ENCODE measurements around the gene ACOX2.

Gene ACOX2

DNA sequence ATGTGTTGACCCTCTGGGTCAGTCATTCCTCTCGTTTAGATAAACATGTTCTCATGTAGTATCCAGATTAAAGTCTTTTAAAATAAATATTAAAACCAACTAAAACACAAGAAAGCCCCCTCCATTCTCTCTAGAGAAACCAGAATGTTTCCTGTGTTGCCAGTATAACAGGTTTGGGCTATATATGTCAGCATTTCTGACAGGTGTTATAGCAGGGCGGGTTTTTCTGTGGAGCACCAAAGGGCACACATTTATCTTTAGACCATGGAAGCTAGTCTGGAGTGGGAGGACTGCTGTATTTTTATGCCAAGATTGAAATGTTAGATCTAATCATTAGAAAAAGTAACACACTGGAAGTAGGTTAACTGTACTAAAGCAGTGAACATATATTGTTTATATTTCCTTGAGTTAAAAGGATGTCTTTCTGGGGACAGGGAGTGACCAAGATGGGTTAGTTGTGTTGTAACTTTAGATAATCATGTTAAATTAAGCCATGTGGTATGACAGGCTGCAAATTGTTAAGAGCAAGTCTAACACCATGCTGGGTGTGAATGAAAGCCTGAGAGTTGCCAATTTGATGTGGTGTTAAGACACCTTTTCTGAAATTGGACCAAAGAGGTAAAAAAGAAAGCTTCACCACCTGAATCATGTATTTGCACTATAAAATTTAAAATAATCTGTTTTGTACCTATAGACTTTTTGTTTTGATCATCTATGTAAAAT lies 29.5 kb downstream of the ACOX2 start:
- Histone ChIP-seq H2BK12ac (ENCODE audit: low read length) (no peak overlapping the region), H2BK120ac (ENCODE audit: insufficient read depth, low read length, poor library complexity) (no peak overlapping the region), H3K9me3 (ENCODE audit: insufficient read depth, low read depth, low read length) (no peaks in the 10 kb centered on the region), H4K91ac (ENCODE audit: low read depth, low read length) (no peak overlapping the region), H3K27ac (ENCODE audit: low read depth, low read length) (no peak overlapping the region), H2AFZ (ENCODE audit: insufficient read depth, low read length, poor library complexity) (no peak overlapping the region), H2BK5ac (ENCODE audit: low read depth, low read length, poor library complexity) (no peak overlapping the region), H3K4me1 (ENCODE audit: control insufficient read depth in 1 of 2, insufficient read depth in 2 of 2, low read length in 2 of 2) (no peaks in the 10 kb centered on the region), H4K8ac (ENCODE audit: low read depth, low read length) (no peak overlapping the region), H4K12ac (ENCODE audit: low read depth, low read length) (no peak overlapping the region), H3K36me3 (ENCODE audit: control insufficient read depth in 1 of 2, insufficient read depth in 2 of 2, low read length in 2 of 2) (peaks cover 0 to 1% of the 10 kb centered on the region in 2 experiments), H3K79me2 (ENCODE audit: control insufficient read depth, insufficient read depth, low read length, poor library complexity) (no peaks in the 10 kb centered on the region), H3K79me1 (ENCODE audit: low read length) (no peaks in the 10 kb centered on the region), H3K4ac (ENCODE audit: low read depth, low read length) (no peak overlapping the region), H3K23ac (ENCODE audit: low read length) (no peak overlapping the region), H3K4me2 (ENCODE audit: low read length) (no peak overlapping the region), H3K14ac (ENCODE audit: low read length) (no peak overlapping the region), H3K27me3 (ENCODE audit: insufficient read depth, low read length) (no peaks in the 10 kb centered on the region), H3K9ac (ENCODE audit: low read length) (no peak overlapping the region), H3K4me3 (ENCODE audit: low read depth, low read length) (no peak overlapping the region), H2AK5ac (ENCODE audit: low read length) (no peak overlapping the region), H3K18ac (ENCODE audit: low read length) (no peak overlapping the region)
- no peak for DNase-seq
- WGBS (ENCODE audit: extremely low coverage, insufficient coverage, insufficient read length): no CpG with 5 or more reads among the region's 2 CpGs

GRCh38 chr3:58502872-58503271 lies 34.1 kb downstream of the ACOX2 start:
- Histone ChIP-seq H4K12ac (ENCODE audit: low read depth, low read length) (no peak overlapping the region), H3K9ac (ENCODE audit: low read length) (no peak overlapping the region), H3K79me2 (ENCODE audit: control insufficient read depth, insufficient read depth, low read length, poor library complexity) (no peaks in the 10 kb centered on the region), H3K4me2 (ENCODE audit: low read length) (no peak overlapping the region), H2BK5ac (ENCODE audit: low read depth, low read length, poor library complexity) (no peak overlapping the region), H3K9me3 (ENCODE audit: insufficient read depth, low read depth, low read length) (no peaks in the 10 kb centered on the region), H2AFZ (ENCODE audit: insufficient read depth, low read length, poor library complexity) (no peak overlapping the region), H2BK12ac (ENCODE audit: low read length) (no peak overlapping the region), H2AK5ac (ENCODE audit: low read length) (no peak overlapping the region), H3K18ac (ENCODE audit: low read length) (no peak overlapping the region), H3K27me3 (ENCODE audit: insufficient read depth, low read length) (no peaks in the 10 kb centered on the region), H3K27ac (ENCODE audit: low read depth, low read length) (no peak overlapping the region), H2BK120ac (ENCODE audit: insufficient read depth, low read length, poor library complexity) (no peak overlapping the region), H3K79me1 (ENCODE audit: low read length) (no peaks in the 10 kb centered on the region), H3K36me3 (ENCODE audit: control insufficient read depth in 1 of 2, insufficient read depth in 2 of 2, low read length in 2 of 2) (peaks cover 0 to 6% of the 10 kb centered on the region in 2 experiments), H4K8ac (ENCODE audit: low read depth, low read length) (no peak overlapping the region), H4K91ac (ENCODE audit: low read depth, low read length) (no peak overlapping the region), H3K4me3 (ENCODE audit: low read depth, low read length) (no peak overlapping the region), H3K4ac (ENCODE audit: low read depth, low read length) (no peak overlapping the region), H3K4me1 (ENCODE audit: control insufficient read depth in 1 of 2, insufficient read depth in 2 of 2, low read length in 2 of 2) (no peaks in the 10 kb centered on the region), H3K14ac (ENCODE audit: low read length) (no peak overlapping the region), H3K23ac (ENCODE audit: low read length) (no peak overlapping the region)
- no peak for DNase-seq
- WGBS (ENCODE audit: extremely low coverage, insufficient coverage, insufficient read length): no CpG with 5 or more reads among the region's 1 CpG

DNA sequence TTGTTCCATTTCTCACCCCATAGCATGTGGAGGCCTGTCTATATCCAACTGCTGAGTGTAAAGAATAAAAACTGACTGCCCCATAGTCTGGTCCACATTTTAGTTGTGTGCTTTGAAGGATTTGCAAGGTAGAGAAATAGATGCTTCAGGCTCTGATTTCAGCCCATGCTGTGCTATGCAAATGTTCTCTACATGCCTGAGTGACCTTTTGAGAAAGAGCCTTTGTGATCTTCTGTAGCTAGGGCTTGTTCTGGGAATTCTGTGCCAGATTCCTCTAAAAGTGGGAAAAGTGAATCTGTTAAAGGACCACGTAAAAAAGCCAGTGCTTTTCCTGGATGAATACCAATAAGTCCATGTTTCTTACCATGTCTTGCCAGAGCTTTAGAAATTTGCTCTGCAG lies 39.9 kb downstream of the ACOX2 start:
- Histone ChIP-seq H2BK5ac (ENCODE audit: low read depth, low read length, poor library complexity) (no peak overlapping the region), H3K36me3 (ENCODE audit: control insufficient read depth in 1 of 2, insufficient read depth in 2 of 2, low read length in 2 of 2) (peaks cover 0 to 6% of the 10 kb centered on the region in 2 experiments), H3K4me3 (ENCODE audit: low read depth, low read length) (no peak overlapping the region), H3K79me1 (ENCODE audit: low read length) (peaks cover 2% of the 10 kb centered on the region), H3K27me3 (ENCODE audit: insufficient read depth, low read length) (no peaks in the 10 kb centered on the region), H3K9me3 (ENCODE audit: insufficient read depth, low read depth, low read length) (no peaks in the 10 kb centered on the region), H3K9ac (ENCODE audit: low read length) (no peak overlapping the region), H2AK5ac (ENCODE audit: low read length) (no peak overlapping the region), H4K8ac (ENCODE audit: low read depth, low read length) (no peak overlapping the region), H2BK12ac (ENCODE audit: low read length) (no peak overlapping the region), H3K18ac (ENCODE audit: low read length) (no peak overlapping the region), H3K27ac (ENCODE audit: low read depth, low read length) (no peak overlapping the region), H2AFZ (ENCODE audit: insufficient read depth, low read length, poor library complexity) (no peak overlapping the region), H4K91ac (ENCODE audit: low read depth, low read length) (no peak overlapping the region), H2BK120ac (ENCODE audit: insufficient read depth, low read length, poor library complexity) (no peak overlapping the region), H4K12ac (ENCODE audit: low read depth, low read length) (no peak overlapping the region), H3K4me1 (ENCODE audit: control insufficient read depth in 1 of 2, insufficient read depth in 2 of 2, low read length in 2 of 2) (peaks cover 0 to 4% of the 10 kb centered on the region in 2 experiments), H3K4me2 (ENCODE audit: low read length) (no peak overlapping the region), H3K23ac (ENCODE audit: low read length) (no peak overlapping the region), H3K79me2 (ENCODE audit: control insufficient read depth, insufficient read depth, low read length, poor library complexity) (no peaks in the 10 kb centered on the region), H3K4ac (ENCODE audit: low read depth, low read length) (no peak overlapping the region), H3K14ac (ENCODE audit: low read length) (no peak overlapping the region)
- no CpG with 5 or more reads among the region's 1 CpG for WGBS (ENCODE audit: extremely low coverage, insufficient coverage, insufficient read length)
- DNase-seq: no peak

- Histone ChIP-seq H4K8ac (ENCODE audit: low read depth, low read length) (no peak overlapping the region), H2AK5ac (ENCODE audit: low read length) (no peak overlapping the region), H3K27ac (ENCODE audit: low read depth, low read length) (no peak overlapping the region), H3K4me1 (ENCODE audit: control insufficient read depth in 1 of 2, insufficient read depth in 2 of 2, low read length in 2 of 2) (peaks cover 0 to 4% of the 10 kb centered on the region in 2 experiments), H3K36me3 (ENCODE audit: control insufficient read depth in 1 of 2, insufficient read depth in 2 of 2, low read length in 2 of 2) (peaks cover 0 to 5% of the 10 kb centered on the region in 2 experiments), H3K79me1 (ENCODE audit: low read length) (peaks cover 4% of the 10 kb centered on the region), H3K4me2 (ENCODE audit: low read length) (no peak overlapping the region), H3K27me3 (ENCODE audit: insufficient read depth, low read length) (no peaks in the 10 kb centered on the region), H3K79me2 (ENCODE audit: control insufficient read depth, insufficient read depth, low read length, poor library complexity) (no peaks in the 10 kb centered on the region), H3K4me3 (ENCODE audit: low read depth, low read length) (no peak overlapping the region), H2BK5ac (ENCODE audit: low read depth, low read length, poor library complexity) (no peak overlapping the region), H3K4ac (ENCODE audit: low read depth, low read length) (peak overlapping the region; percentile 35), H3K9ac (ENCODE audit: low read length) (no peak overlapping the region), H2BK120ac (ENCODE audit: insufficient read depth, low read length, poor library complexity) (no peak overlapping the region), H3K23ac (ENCODE audit: low read length) (no peak overlapping the region), H2BK12ac (ENCODE audit: low read length) (no peak overlapping the region), H3K18ac (ENCODE audit: low read length) (no peak overlapping the region), H4K12ac (ENCODE audit: low read depth, low read length) (no peak overlapping the region), H4K91ac (ENCODE audit: low read depth, low read length) (no peak overlapping the region), H3K9me3 (ENCODE audit: insufficient read depth, low read depth, low read length) (no peaks in the 10 kb centered on the region), H2AFZ (ENCODE audit: insufficient read depth, low read length, poor library complexity) (no peak overlapping the region), H3K14ac (ENCODE audit: low read length) (no peak overlapping the region)
- no CpG with 5 or more reads among the region's 5 CpGs for WGBS (ENCODE audit: extremely low coverage, insufficient coverage, insufficient read length)
- DNase-seq: no peak
Measured at GRCh38 chr3:58496206-58496857, 40.7 kb downstream of the ACOX2 start.

Data from trophoblast cell (in vitro differentiated cells and primary cell).